GM19467 (cell line): ENCODE data around the gene EIF4G3.
A peak's percentile ranks its signal among the peaks of the same experiment; 100 is the strongest.

Source experiments
- ATAC-seq: cut with Tn5 transposase; IDR thresholded peaks from one replicate; pipeline ENCODE4 v1.9.1; 2021; ENCODE audit warnings: mild to moderate bottlenecking, moderate library complexity; ENCODE audit not compliant: unreplicated experiment

EIF4G3 gene

DNA sequence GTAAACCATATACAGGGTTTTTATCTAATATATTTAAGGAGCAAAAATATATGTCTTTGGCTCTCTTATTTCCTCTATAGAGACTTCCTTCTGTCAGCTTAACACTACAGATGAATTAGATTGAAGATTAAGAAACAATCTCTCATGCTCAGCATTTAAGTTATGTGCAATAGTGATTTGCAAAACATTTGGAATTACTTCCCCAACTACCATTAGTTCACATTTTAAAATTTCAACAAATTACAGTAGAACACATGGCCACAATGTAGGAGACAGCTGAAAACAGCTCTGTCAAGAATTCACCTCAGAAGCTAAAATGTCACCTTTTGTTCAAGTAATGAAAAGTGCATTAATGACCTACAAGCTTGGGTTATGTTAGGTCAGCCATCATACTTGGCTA lies 177.9 kb downstream of the EIF4G3 start:
- ATAC-seq, result no peak

DNA sequence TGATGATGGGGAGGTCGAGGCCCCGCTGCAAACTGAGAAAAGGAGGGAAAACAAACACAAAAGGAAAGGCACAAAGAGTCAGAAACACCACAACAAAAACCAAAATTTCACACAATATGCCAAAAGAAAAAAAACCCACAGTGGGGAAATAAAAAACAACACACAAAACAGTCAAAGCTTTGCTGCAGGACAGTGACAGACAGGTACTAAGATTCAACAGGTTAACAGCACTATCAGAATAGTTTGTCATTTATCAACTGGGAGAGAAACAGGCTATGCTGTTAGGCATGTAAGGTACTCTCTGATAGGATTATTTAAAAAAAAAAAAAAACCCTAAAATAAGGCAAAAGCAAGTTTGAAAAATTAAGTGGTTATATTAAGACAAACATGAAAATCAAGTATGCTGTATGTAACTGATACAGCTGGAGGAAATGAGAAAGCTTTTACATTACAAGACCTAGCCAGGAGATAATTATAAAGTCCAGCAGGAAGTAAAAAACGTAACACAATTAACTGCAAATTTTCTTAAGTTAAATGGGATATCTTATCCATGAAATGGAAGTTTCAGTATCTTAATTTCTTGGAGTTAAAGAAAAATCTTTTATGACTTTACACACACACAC lies 179.0 kb downstream of the EIF4G3 start:
- ATAC-seq, result no peak

DNA sequence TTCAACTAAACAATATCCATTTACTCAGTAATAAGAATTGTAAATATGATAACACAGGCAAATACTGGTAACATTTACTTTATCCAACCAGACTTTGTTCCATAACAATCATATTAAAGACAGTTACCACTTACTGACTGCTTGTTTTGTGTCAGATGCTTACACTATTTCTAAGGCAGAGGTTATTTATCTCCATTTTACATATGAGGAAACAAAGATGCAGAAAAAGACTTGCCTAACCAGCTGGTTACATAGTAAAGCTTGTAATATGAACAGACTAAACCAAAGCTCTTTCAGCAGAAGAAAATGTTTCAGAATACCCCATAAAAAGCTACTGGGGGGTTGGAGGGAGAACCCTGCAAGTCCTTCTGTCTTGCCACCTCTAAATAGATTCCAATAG lies 180.1 kb downstream of the EIF4G3 start:
- ATAC-seq, result no peak

DNA sequence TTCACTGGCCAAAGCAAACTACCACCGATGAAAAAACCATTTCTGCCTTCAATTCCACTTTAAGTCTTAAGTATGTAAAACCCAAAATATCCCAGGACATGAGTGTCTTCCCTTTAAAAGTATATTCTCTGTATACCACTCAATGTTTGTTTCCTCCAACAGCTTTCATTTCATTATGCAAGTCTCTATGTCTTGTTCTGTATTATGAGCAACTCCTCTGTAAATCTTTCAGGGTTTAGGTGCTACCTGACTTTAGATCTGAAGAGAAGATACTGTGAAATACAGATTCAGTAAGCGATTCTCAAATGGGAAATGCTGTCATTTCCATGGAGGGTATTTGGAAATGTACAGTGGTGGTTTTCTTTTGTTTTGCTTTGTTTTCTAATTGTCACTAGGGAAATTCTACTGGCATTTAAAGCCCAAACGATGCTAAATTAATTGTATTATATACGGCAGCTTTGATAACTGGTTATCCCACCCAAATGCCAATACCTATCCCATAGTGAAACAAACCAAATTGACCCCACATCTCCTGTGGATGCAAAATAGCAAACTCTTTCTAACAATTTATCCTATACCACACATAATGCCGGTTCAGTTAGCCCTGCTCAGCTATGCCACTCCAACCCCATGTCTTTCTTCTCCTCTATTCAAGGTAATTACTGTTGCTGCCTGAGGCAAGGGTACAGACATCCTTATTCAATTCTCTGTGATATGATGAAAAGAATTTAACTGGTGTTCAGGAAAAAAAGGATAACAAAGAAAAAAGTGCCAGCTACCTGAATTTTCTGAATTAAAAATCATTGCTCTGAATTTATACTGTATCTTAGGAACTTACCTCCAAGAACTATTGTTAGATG lies 182.8 kb downstream of the EIF4G3 start:
- ATAC-seq, result no peak

DNA sequence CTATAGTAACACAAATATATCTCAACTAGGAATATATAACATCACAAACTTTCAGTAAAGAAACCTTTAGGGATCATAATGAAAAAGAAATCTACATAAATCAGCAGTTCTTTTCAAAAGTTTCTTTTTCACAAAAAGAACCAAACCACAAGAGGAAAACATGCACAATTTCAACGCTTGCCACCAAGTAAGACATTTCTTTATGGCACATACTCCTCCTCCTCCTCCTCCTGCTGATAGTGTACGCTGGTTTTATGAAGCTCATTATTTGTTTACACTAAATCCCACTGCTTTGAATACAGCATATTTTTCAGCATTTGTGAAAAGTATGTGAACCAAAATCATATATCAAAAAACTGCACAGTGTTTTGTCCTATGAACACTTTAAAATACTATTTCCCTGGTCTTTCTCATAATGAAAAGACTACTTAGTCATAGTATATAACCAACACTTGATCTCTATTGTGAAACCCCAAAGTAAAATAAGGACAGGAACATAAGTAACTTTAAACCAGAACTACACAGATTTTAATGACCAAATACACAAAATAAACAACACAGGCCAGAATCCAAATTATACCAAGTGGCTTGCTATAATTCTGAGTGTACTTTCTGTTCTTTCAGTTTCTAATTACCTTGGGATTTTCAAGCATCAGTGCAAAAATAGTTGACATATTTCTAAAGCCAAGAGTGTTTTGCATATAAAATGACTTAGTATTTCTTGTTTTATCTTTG lies 184.2 kb downstream of the EIF4G3 start:
- ATAC-seq, result no peak

DNA sequence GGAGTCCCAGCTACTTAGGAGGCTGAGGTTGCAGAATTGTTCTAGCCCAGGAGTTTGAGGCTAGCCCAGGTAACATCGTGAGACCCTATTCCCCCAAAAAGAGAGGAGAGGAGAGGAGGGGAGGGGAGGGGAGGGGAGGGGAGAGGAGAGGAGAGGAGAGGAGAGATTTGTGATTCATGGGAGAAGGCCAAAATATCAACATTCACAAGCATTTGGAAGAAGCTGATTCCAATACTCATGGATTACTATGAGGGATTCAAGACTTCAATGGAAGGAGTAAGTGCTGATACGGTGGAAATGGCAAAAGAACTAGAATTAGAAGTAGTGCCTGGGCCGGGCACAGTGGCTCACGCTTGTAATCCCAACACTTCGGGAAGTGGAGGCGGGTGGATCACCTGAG lies 187.8 kb downstream of the EIF4G3 start:
- ATAC-seq, result no peak

DNA sequence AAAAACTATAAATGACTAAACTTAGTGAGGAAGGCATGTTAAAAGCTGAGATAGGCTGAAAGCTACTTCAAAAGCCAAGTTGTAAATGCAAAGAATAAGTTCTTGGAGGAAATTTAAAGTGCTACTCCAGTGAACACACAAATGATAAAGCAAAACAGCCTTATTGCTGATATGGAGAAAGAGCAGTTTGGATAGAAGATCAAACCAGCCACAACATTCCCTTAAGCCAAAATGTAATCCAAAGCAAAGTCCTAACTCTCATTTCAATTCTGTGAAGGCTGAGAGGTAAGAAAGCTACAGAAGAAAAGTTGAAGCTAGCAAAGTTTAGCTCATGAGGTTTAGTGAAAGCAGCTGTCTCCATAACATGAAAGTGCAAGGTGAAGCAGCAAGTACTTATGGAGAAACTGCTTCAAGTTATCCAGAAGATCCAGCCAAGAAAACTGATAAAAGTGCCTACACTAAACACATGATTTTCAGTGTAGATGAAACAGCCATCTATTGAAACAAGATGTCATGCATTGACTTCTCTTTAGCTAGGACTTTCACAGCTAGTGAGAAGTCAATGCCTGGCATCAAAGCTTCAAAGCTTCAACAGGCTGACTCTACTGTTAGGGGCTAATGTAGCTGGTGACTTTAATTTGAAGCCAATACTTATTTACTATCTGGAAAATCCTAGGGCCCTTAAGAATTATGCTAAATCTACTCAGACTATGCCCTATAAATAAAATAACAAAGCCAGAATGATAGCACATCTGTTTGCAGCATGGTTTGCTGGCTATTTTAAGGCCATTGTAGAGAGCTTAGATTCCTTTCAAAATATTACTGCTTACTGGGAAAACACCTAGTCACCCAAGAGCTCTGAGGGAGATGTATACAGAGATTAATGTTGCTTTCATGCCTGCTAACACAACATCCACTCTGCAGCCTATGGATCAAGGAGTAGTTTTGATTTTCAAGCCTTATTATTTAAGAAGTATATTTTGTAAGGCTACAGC lies 188.6 kb downstream of the EIF4G3 start:
- ATAC-seq, result no peak

DNA sequence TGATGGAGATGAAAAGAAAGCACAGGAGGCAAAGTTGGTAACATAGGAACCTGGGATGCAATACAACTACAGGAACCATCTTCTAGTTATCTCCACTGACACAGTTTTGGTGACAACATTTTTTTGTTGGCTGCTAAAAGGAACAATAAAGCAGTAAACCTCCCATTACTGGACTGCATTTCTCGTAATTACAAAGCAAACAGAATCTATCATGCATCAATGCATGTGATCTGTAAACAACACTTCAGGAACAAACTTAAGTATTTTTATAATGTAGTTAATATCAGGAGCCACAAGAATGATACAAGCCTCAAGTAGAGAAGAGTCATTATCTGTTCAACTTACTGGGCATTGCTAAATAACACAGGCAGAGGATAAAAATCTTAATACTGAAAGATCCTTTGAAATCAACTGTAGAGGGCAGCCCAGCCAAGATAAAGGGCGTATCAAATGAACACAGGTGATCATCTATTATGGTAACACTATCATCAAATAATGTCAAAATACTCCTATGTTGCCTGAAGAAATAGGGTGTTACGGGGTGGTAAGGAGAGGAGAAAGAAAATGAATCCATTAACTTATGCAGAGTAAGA lies 193.3 kb downstream of the EIF4G3 start:
- no peak for ATAC-seq

DNA sequence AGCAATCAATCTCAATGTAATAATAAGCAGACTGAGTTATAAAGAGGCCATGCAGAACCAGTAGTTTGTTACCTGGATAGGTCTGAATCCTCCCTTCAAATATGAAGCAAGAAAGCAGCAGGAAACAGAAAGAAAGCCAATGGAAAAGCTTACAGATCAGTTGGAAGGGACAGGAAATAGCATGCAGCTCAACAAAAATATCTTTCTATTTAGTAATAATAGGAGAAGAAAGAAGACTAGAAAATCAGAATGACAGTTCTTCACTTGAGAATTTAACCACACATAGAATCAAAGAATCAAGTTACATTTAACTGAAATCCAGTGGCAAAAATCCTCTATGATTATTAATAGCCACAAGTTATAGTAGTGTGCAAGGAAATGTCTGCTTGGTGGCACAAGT lies 194.4 kb downstream of the EIF4G3 start:
- ATAC-seq, result no peak

DNA sequence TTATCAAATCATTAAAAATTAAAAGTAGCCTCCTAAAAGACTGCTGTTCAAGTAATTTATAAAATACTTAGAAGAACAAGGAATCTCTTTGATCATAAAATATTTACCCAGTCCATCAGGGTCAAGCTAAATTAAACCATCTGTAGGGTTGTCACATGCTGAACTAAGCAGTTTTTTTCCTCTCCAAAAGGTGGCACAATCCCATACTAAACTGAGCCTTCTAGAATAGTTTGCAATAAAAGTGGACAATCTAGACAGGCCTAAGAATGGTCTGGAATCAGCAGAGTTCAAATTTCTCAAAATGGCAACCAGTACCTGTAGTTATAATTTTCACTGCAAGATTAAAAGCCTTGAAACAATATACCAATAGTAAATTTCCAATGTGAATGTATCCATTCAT lies 194.8 kb downstream of the EIF4G3 start:
- ATAC-seq, result no peak

DNA sequence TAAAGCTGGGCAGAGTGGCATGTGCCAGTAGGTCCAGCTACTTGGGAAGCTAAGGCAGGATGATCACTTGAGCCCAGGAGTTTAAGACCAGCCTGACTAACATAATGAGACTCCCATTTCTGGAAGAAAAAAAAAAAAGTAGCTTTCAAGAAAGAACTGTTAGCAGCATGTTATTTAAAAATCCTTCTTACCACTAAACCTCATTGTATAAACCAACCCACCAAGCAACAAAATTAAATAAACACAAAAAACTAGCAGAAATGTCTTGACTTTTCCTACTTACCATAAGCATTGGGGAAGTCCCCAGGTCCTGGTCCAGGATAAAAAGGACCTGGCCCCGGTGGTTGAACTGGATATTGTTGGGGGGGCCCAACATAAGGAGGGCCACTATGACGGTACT lies 196.6 kb downstream of the EIF4G3 start:
- ATAC-seq, result no peak

DNA sequence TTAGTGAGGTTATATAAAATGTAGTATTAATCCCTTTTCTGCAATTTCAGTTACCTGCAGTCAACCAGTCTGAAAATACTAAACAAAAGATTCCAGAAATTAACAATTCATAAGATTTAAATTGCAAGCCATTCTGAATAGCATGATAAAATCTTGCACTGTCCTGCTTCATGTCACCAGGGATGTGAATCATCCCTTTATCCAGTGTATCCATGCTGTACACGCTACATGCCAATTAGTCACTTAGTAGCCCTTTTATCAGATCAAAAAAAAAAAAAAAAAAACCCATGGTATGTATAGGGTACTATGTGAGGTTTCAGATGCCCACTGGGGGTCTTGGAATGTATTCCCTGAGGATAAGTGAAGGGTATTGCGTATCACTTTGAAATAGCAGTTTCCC lies 198.3 kb downstream of the EIF4G3 start:
- ATAC-seq, result no peak

DNA sequence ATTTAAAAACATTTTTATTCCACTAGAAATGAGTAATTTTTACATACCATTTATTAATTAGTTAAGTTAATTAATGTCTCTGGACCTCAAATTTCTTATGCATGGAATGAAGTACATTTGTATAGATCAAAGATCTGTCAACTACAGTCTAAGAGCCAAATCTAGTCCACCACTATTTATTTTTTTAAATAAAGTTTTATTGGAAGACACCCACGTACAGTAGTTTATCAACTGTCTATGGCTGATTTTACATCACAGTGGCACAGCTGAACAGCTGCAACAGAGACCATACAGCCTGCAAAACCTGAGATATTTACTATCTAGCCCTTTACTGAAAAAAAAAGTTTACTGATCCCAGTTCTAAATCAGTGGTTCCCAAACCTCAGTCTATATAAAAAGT lies 201.0 kb downstream of the EIF4G3 start:
- no peak for ATAC-seq

DNA sequence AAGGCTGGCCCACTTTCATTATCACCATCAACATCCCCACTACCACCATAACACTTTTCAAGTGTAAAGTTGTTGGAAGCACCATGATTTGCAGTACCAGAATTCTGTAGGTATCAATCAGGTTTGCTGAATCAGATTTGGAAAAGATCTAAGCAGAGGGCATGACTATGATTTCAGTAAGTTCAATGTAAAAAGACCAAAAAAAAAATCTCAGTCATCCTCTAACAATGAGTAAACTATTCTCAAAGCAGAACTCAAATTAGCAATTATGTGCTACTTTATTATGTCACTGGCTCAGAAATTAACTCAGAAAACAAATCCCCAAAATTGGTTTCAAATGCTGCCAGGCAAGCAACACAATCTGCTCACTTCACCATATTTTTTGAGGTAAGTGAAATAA lies 201.7 kb downstream of the EIF4G3 start:
- ATAC-seq, result no peak

DNA sequence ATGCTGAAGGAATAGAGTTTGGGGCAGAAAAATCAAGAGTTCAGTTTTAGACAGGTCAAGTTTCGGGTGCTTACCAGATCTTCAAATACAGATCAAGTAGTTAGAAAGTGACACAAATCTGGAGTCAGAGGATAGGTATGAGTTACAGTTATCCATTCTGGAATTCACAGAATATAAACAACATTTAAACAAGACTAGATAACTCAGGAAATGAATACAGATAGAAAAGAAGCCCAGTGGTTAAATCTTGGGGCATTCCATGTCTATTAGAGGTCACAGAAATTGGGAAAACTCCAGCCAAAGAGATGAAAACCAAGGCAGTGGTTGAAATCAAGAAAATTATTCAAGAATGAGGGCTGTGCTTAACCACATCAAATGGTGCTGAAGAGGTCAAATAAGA lies 202.6 kb downstream of the EIF4G3 start:
- ATAC-seq, result no peak

DNA sequence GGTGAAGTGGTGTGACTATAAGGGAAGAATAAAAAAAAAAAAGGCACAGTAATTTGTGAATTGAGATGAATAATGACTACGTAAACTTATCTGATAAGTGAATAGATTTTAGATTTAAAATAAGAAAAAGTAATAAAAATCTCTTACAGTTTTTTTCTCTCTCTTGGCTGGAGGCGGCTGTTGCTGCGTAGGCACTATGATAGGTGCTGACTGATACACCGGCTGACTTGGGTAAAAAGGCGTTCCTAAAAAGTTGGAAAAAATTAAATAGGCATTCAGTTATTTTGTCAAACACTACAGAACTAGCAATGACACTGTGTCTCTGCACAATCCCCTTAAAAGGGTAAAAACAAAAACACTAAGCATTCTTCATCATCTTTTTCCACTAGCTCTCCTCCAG lies 203.8 kb downstream of the EIF4G3 start:
- ATAC-seq, result no peak

DNA sequence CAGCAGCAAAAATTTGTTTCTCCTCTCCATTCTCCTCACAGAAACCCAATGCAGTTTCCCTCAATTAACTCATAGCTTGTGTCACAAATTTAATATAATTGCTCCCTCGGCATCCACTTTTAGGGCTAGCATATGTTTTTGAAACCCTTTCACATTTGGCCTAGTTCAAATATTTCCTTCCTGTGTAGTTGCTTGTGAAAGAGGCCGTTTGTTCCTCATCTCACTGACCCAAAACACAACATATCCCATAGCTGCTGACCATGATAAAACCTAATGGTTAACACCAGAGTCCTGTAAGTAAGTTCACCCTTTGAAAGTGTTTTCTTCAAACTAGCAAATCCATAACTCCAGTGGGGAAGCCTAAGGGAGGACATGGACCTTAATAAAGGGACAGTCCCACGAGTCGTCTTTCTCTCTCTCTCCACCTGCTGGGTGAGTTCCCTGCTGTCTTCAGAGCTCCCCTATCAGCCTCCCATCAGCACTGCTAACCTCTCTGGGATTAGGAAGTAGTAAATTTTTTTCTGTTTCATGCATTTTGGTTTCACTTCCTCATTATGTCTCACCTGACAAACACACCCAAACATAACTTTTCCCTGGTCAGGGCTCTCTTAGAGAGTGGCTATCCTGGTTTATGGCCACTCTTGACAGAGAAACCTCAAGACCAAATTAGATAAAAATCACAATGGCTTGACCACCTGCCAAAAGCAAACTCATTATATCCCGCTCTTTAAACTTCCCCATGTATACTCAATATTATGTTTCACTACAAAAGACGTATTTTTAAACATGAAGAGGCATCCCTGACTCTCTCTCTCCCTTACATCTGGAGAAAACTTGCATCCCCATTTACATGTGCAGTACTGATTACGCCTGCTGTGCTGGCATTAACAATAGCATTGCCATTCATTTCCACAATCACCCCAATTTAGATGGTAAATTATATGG lies 211.9 kb downstream of the EIF4G3 start:
- ATAC-seq, result peak; percentile 45

DNA sequence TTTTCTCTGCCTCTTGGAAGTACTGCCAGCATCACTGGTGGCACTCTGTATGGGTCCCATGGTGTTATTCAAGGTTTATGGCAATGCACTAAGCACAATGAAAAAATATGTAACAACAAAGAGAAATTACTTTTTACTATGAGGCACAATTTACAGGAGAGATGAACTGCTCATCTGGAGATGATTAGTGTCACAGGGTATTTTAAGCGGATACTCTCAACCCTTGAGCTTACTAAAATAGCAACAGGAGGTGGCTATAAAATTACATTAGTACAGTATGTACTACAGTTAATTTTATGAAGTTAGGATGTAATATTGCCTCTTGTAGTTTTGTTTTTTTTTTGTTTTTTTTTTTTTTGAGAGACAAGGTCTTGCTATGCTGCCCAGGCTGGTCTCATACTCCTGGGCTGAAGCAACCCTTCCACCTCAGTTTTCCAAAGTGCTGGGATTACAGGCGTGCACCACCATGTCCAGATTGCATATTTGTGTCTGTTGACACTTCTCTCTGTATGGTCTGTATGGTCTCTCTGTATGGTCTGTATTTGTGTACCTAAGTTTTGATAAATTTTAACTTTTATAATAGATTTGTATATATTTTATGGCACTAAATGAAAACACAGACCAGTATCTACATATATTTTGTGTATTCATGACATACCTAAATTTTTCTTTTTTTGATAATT lies 214.0 kb downstream of the EIF4G3 start:
- no peak for ATAC-seq

DNA sequence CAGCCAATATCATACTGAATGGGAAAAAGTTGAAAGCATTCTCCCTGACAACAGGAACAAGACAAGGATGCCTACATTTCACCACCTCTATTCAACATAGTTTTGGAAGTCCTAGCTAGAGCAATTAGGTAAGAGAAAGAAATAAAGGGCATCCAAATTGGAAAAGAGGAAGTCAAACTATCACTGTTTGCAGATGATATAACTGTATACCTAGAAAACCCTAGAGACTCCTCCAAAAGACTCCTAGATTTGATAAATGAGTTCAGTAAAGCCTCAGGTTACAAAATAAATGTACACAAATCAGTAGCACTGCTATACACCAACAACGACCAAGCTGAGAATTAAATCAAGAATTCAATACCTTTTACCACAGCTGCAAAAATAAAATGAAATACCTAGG lies 218.3 kb downstream of the EIF4G3 start:
- ATAC-seq, result no peak
